ENCODE results near the gene LRRTM4.
"Not testable (repeated sequence)": the region's sequence is repeated elsewhere in the genome, so short reads cannot be mapped to it uniquely, and the experiment has no call there.

The LRRTM4 gene

DNA sequence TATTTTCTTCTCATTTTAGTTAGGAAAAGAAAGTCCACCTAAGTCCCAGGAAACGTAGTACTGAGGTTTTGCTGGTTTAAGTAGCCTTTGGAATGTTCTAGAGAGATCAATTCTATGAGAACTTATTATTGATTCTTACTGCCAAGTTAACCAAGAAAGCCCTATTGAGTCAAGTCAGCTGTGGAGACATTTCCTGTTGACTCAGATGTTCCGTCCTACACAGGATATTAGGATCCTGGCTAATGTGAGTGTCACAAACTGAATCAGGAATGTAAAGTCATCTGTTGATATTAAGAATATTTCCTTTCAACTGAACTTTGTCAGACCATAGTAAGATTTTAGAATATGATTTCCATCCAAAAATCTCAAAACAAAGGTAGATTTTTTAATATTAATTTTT lies 654.3 kb downstream of the LRRTM4 start:
- no peak for DNase-seq (ENCODE audit: low read depth in 3 of 3)

DNA sequence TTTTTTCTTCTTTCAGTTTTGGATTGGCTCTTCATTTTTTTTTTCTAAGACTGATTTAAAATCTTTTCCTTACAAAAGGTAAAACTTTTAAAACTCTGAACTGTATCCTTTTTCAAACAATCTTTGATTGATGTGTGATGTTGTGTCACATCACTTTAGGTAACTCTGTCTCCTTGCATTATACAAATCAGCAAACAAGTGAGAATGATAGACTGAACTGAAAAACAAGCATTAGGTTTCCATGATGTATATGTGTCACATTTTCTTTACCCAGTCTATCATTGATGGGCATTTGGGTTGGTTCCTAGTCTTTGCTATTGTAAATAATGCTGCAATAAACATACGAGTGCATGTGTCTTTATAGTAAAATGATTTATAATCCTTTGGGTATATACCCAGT lies 655.7 kb downstream of the LRRTM4 start:
- no peak for DNase-seq (ENCODE audit: low read depth in 3 of 3)

- DNase-seq (ENCODE audit: low read depth in 3 of 3): no peak
Observed at GRCh38 chr2:76862901-76863300, 659.3 kb downstream of the LRRTM4 start.

- no peak for DNase-seq (ENCODE audit: low read depth in 3 of 3)
Observed at GRCh38 chr2:76861708-76862107, 660.5 kb downstream of the LRRTM4 start.

DNA sequence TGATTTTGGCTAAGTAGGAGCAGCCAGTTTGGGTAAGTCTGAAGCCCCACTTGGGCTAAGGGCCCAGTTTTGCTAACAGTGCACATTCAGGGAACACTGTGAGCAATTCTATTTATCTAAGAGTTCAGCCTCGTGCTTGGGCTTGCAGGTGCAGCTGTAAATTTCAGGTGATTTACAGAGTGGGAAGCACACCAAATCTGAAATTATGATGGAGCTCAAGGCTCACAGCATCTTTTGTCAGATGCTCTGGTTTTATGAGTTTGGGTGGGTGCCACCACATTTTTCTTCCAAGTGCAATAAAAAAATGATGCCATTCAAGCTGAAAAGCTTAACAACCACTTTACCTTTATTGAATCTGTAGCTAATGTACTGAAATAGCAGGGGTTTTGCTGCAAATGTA lies 671.2 kb downstream of the LRRTM4 start:
- DNase-seq (ENCODE audit: low read depth in 3 of 3): no peak

- no peak for DNase-seq (ENCODE audit: low read depth in 3 of 3)
Observed at GRCh38 chr2:76849086-76849485, 673.1 kb downstream of the LRRTM4 start.

DNA sequence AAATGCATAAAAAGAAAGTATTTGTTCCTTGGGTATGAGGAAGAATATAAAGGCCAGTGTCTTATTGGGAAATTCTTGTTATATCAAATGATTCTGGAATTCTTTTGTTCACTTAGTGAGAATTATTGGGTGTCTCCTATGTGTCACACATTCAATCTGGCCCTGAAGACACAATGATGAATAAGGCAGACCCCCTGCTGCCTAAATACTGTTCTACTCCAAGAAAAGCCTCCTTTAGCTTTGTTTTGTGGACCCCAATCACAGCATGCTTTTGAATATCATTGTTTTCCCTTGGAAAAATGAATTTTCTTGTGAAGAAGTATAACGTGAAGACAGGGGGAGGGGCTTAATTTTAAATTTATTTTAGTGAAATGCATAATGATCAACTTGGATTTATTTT lies 682.4 kb downstream of the LRRTM4 start:
- DNase-seq (ENCODE audit: low read depth in 3 of 3): no peak

DNA sequence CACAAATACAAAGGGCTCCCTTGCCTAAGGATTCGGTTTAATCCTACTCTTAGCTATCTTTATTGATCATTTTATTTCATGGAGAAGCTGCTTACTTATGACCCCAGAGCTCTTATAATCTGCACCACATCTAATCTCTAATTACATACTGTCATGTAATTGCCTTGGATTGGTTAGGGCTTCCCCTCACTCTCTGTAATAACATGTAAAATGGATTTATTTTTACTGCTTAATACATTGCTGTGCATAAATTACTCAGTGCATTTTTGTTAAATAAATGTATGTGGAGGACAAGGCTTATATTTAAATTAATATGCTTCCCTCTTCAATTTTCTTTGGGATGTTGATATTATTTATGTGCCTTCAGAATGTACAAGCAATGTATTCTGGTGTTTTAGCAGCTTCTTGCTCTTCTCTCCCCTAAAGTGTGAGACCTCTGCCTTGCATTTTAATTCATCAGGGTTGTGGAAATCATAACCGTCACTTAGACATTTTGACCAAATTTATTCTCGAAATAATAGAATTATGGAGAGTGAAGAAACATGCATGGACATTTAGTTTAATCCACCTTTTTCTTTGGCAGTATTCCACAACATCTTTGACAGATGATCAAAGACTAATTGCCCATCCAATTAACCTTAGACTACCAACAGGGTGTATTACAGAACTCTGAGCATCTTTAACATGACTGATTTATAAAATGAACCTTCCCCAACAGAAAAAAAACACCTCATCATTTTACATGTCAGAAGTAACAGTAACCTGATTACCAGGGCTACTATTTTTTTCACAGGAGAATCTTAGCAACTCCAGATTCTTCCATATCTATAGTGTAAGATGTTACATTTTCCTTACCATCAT lies 692.6 kb downstream of the LRRTM4 start:
- no peak for DNase-seq (ENCODE audit: low read depth in 3 of 3)

DNA sequence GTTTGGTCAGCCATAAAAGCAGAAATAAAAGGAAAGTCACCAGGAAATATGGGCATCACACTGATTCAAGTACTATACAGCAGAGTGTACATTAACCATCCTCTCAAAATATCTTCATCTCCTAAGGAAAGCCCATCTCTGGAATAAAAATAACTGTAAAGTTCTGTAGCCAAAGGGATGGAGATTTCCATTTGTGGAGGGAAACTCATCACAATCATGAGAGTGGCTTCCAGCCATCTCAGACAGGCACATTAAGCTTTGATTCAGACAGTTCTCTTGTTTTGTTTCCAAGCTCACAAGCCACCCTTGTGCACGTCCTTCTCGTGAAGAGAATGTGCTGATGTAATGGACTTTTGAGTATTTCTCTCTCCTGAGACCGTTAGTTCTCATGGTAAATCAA lies 695.5 kb downstream of the LRRTM4 start:
- DNase-seq (ENCODE audit: low read depth in 3 of 3): no peak

GRCh38 chr2:76825140-76825970 lies 696.8 kb downstream of the LRRTM4 start:
- no peak for DNase-seq (ENCODE audit: low read depth in 3 of 3)

- no peak for DNase-seq (ENCODE audit: low read depth in 3 of 3)
Observed at GRCh38 chr2:76821731-76822130, 700.4 kb downstream of the LRRTM4 start.

- no peak for DNase-seq (ENCODE audit: low read depth in 3 of 3)
Observed at GRCh38 chr2:76813084-76813483, 709.1 kb downstream of the LRRTM4 start.

DNA sequence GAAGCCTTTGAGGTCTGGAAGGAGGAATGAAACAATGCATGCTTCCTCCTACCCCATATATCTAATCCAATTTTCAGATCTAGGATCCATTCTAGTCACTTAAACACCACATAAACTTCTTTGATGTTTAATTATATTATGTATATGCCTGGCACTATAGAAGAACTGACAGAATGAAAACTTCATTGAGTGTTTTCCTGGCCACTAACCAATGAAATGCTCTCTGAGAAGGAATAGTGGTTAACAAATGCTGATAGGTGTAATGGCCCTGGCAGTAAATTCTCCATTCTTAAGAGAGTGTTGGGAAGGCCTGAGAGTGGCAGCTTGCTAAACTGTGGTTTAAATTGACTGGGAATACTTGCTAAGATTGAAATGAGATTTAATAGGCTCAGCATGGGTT lies 710.0 kb downstream of the LRRTM4 start:
- no peak for DNase-seq (ENCODE audit: low read depth in 3 of 3)

- DNase-seq (ENCODE audit: low read depth in 3 of 3): no peak
Observed at GRCh38 chr2:76809136-76809535, 713.0 kb downstream of the LRRTM4 start.

DNA sequence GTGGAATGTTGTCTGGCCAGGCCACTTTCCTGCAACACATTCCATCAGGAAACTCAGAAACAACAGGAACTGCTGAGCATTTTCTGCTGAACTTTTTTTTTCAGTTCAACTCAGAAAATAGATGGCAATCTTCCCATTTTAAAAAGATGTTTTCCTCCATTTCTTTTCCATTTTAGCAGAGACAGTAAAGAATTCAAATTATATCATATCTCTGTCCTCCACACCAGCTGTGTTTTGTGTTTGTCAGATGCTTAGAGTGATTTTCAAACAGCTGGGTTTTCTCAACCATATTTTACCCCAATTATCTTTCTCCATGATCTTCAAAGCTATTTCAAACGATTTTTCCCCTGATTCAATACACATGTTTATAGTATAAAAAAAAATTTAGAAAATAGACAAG lies 713.4 kb downstream of the LRRTM4 start:
- no peak for DNase-seq (ENCODE audit: low read depth in 3 of 3)

DNA sequence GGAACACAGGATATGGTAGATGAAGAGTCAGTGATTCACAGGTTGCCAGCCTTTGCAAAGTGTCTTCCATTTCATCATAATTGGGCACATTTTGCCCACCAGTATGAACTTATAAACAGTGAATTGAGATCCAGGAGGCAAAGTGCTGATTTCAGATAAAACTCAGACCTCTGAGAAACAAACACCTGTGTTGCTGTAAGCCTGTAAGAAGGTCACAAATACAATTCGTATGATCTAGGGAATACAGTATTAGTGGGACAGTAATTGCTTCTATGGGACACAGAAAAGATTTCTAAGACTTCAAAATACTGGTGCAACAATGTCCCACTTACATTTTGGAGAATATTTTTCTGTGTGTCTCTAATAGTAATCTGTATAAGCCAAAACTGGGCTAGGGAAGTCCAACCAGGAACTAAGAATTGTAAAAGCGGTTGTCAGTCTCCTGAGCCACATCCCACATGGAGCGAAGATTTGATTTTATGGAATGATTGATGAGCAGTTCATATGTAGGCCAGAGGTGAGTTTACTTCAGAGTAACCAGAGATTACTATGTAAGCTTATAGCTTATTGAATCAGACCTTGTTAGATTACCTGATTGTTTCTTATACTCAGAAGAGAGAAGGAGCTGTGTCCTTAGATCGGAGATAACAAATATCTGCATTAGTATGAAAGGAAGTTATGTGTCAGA lies 728.4 kb downstream of the LRRTM4 start:
- no peak for DNase-seq (ENCODE audit: low read depth in 3 of 3)

- not testable (repeated sequence) for DNase-seq (ENCODE audit: low read depth in 3 of 3)
Observed at GRCh38 chr2:76781313-76781712, 740.9 kb downstream of the LRRTM4 start.

GRCh38 chr2:76763276-76763675 lies 758.9 kb downstream of the LRRTM4 start:
- DNase-seq (ENCODE audit: low read depth in 3 of 3): no peak

- DNase-seq (ENCODE audit: low read depth in 3 of 3): no peak
Observed at GRCh38 chr2:76760367-76760704, 761.8 kb downstream of the LRRTM4 start.

- no peak for DNase-seq (ENCODE audit: low read depth in 3 of 3)
Observed at GRCh38 chr2:76759634-76760366, 762.4 kb downstream of the LRRTM4 start.

- no peak for DNase-seq (ENCODE audit: low read depth in 3 of 3)
Observed at GRCh38 chr2:76752506-76752905, 769.7 kb downstream of the LRRTM4 start.

DNA sequence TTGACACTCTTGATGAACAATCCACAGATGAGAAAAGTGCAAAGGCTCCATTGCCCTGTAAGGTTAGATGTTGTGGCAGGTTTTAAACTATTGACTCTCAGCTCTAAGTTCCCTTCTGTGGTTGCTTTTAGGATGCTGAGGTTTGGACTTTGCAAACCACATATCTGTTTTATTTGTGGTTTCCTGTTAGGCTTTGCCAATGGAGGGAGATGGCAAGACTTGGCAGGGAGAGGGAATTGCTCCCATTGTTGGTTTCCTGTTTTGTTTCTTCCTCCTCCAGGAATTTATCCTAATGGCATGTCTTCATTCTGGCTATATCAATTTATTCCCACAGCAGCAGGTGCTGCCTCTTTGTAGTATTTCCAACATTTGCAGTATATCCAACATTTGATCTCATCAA lies 772.3 kb downstream of the LRRTM4 start:
- no peak for DNase-seq (ENCODE audit: low read depth in 3 of 3)

All from stimulated activated CD4-positive, alpha-beta T cell treated with anti-CD3 and anti-CD28 coated beads, TNF-alpha, amount 100 ng/mL, for 48 hours (primary cell).